ENCODE measurements around the gene EEF1AKMT1.

The EEF1AKMT1 gene

GRCh38 chr13:20740021-20740420 lies 33.7 kb downstream of the EEF1AKMT1 start:
- Histone ChIP-seq H3K4me1 (ENCODE audit: control insufficient read depth, low read length) (no peaks in the 10 kb centered on the region), H3F3A (ENCODE audit: control insufficient read depth, insufficient read depth) (no peaks in the 10 kb centered on the region), H3K27ac (ENCODE audit: low read depth, low read length) (no peak overlapping the region), H3K9me2 (replicated peaks; ENCODE audit: control insufficient read depth, low read length) (no peaks in the 10 kb centered on the region), H3K4me2 (ENCODE audit: low read length) (no peak overlapping the region), H3K9me3 (ENCODE audit: control insufficient read depth, insufficient read depth, low read length) (peaks cover 3% of the 10 kb centered on the region; the same call in 1 of the 2 replicates), H3K36me3 (ENCODE audit: control insufficient read depth, low read length) (no peaks in the 10 kb centered on the region), H4K20me1 (ENCODE audit: control insufficient read depth, insufficient read depth, low read depth, low read length) (no peaks in the 10 kb centered on the region), H3K4me3 (ENCODE audit: low read length) (no peak overlapping the region), H3K79me2 (ENCODE audit: control insufficient read depth, low read length) (no peaks in the 10 kb centered on the region), H3K27me3 (ENCODE audit: control insufficient read depth, low read length) (no peaks in the 10 kb centered on the region)
- no peak for TF ChIP-seq CTCF (IDR thresholded peaks at IDR 0.05; ENCODE audit: low read depth, low read length, poor library complexity, severe bottlenecking)
- TF ChIP-seq EZH2phosphoT487 (IDR thresholded peaks at IDR 0.05; ENCODE audit: borderline replicate concordance, low read length), result no peak

GRCh38 chr13:20738616-20739015 lies 35.1 kb downstream of the EEF1AKMT1 start:
- Histone ChIP-seq H4K20me1 (ENCODE audit: control insufficient read depth, insufficient read depth, low read depth, low read length) (no peaks in the 10 kb centered on the region), H3K4me3 (ENCODE audit: low read length) (no peak overlapping the region), H3K9me2 (replicated peaks; ENCODE audit: control insufficient read depth, low read length) (no peaks in the 10 kb centered on the region), H3K79me2 (ENCODE audit: control insufficient read depth, low read length) (no peaks in the 10 kb centered on the region), H3K4me1 (ENCODE audit: control insufficient read depth, low read length) (no peaks in the 10 kb centered on the region), H3K27me3 (ENCODE audit: control insufficient read depth, low read length) (no peaks in the 10 kb centered on the region), H3K27ac (ENCODE audit: low read depth, low read length) (no peak overlapping the region), H3K9me3 (ENCODE audit: control insufficient read depth, insufficient read depth, low read length) (peaks cover 3% of the 10 kb centered on the region; the same call in 1 of the 2 replicates), H3F3A (ENCODE audit: control insufficient read depth, insufficient read depth) (no peaks in the 10 kb centered on the region), H3K36me3 (ENCODE audit: control insufficient read depth, low read length) (no peaks in the 10 kb centered on the region), H3K4me2 (ENCODE audit: low read length) (no peak overlapping the region)
- no peak for TF ChIP-seq EZH2phosphoT487 (IDR thresholded peaks at IDR 0.05; ENCODE audit: borderline replicate concordance, low read length)
- no peak for TF ChIP-seq CTCF (IDR thresholded peaks at IDR 0.05; ENCODE audit: low read depth, low read length, poor library complexity, severe bottlenecking)

DNA sequence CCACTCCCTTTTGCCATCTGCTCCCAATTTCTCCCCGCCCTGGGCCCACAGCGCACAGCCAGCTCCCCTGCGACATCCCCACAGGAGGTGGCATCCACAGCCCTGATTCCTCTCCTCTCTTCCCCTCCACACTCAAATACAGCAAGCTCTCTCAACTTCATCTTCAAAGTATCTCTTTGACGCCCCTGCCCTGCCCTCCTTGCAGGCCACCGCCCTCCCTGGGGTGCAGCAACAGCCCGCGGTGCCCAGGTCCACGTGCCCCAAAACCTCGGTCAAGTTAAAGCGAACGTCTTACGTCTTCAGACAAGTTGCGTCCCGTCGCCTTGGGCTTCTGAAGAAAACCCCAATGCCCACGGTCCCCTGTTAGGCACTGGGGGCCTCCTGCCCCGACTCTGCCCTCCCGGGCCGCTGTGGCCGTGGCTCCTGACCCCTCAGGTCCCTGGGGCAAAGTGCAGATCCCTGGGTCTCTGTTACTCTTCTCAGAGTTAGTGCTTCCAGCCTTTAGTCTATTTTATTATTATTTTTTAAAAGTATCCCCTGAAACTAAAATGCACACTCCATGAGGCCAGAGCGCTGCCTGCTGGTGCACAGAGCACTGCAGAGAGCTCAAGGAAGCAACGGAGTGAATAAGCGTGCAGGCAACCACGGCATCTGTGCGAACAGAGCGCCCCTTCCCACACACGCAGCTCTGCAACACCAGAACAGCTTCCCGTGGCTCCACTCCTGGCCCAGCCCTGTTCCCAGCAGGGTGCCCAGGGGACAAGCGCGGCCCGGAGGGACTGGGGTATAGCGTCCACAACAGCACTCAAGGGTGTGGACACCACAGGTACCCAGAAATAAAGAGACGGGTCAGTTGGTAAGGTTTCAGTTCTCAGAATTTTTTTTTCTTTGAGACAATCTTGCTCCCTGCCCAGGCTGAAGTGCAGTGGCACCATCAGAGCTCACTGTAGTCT lies 43.9 kb downstream of the EEF1AKMT1 start:
- H3K27ac ChIP-seq (ENCODE audit: low read depth, low read length), result no peak overlapping the region
- no peaks in the 10 kb centered on the region for H3K4me1 ChIP-seq (ENCODE audit: control insufficient read depth, low read length)
- no peak overlapping the region for H3K4me3 ChIP-seq (ENCODE audit: low read length)
- no peaks in the 10 kb centered on the region for H3F3A ChIP-seq (ENCODE audit: control insufficient read depth, insufficient read depth)
- H3K9me2 ChIP-seq (replicated peaks; ENCODE audit: control insufficient read depth, low read length), result no peaks in the 10 kb centered on the region
- no peaks in the 10 kb centered on the region for H3K9me3 ChIP-seq (ENCODE audit: control insufficient read depth, insufficient read depth, low read length)
- H3K4me2 ChIP-seq (ENCODE audit: low read length), result no peak overlapping the region
- TF ChIP-seq CTCF (IDR thresholded peaks at IDR 0.05; ENCODE audit: low read depth, low read length, poor library complexity, severe bottlenecking) (no peak), EZH2phosphoT487 (IDR thresholded peaks at IDR 0.05; ENCODE audit: borderline replicate concordance, low read length) (no peak)
- no peaks in the 10 kb centered on the region for H3K27me3 ChIP-seq (ENCODE audit: control insufficient read depth, low read length)
- H3K36me3 ChIP-seq (ENCODE audit: control insufficient read depth, low read length), result no peaks in the 10 kb centered on the region
- H4K20me1 ChIP-seq (ENCODE audit: control insufficient read depth, insufficient read depth, low read depth, low read length), result no peaks in the 10 kb centered on the region
- H3K79me2 ChIP-seq (ENCODE audit: control insufficient read depth, low read length), result no peaks in the 10 kb centered on the region
